Choroid plexus epithelial cell (primary cell): ENCODE measurements around the gene ATF7IP2.

Source experiments
- DNase-seq: peaks from one replicate; pipeline ENCODE4 v3.0.0-alpha.2; 2010; ENCODE audit warnings: low read depth
- H3K4me3 ChIP-seq: 2 replicates; pipeline ENCODE4 v1.5.1; 2011; ENCODE audit warnings: low read depth, mild to moderate bottlenecking, control low read depth, low read length, moderate library complexity
- CTCF ChIP-seq: conservative IDR thresholded peaks from 2 replicates; pipeline ENCODE4 v1.5.1; 2011; ENCODE audit warnings: low read depth, mild to moderate bottlenecking, control low read depth, inconsistent platforms, low read length, moderate library complexity

The ATF7IP2 gene

DNA sequence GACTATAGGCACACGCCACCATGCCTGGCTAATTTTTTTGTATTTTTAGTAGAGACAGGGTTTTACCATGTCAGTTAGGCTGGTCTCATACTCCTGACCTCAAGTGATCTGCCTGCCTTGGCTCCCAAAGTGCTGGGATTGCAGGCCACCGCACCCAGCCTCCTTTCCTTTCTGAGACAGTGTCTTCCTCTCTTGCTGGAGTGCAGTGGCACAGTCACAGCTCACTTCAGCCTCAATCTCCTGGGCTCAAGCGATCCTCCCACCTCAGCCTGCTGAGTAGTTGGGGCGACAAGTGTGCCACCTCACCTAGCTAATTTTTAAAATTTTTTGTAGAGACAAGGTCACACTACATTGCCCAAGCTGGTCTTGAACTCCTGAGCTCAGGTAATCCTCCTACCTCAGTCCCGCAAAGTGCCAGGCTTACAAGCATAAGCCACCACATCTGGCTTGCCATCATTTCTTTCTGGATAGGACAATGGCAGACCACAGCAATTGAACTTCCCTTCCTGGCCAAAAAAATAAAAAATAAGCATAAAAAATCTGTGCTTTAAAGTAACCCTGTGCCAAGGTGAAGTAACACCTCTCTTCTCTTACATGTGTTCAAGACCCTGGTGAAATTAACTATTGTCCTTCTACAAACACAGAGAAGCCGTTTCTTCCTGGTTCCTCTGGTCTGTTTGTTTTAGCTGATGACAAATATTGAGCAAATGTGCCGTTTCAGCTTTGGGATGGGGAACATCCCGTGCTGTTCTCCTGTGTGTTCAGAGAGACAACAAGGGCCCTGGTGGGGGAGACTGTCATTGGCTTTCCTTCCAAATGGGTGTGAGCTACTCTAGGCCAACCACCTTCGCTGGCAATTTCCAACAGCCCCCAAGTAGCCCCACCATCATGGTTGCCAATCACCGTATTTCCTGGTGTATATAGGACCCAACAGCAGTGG, 134.3 kb downstream of the ATF7IP2 start:
- no peak for DNase-seq

DNA sequence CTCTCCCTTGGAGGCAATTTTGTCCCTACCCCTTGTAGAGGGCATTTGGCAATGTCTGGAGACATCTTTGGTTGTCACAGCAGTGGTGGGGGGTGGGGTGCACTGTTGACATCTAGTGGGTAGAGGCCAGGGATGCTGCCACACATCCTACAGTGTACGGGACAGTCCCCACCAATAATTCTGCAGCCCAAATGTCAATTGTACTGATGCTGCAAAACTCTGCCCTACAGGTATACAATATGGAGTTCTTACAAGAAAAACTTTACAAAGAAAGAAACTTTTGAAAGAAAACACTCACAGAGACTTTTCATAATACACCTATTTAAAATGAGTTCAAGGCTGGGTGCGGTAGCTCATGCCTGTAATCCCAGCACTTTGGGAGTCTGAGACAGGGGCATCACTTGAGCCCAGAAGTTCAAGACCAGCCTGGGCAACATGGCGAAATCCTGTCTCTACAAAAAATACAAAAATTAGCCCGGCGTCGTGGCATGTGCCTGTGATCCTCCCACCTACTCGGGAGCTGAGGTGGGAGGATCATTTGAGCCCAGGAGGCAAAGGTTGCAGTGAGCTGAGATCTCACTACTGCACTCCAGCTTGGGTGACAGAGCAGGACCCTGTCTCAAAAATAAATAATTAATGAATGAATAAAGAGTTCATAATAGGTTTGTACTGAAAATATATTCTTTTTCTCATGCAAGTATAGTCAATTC, 135.2 kb downstream of the ATF7IP2 start:
- no peak for DNase-seq
- TF ChIP-seq CTCF, result no peak
- no peak overlapping the region for H3K4me3 ChIP-seq

More for the DNA sequence above, 134.3 kb downstream of the ATF7IP2 start:
- H3K4me3 ChIP-seq, result no peak overlapping the region
- TF ChIP-seq CTCF, result no peak

GRCh38 chr16:10521681-10522274, 135.9 kb downstream of the ATF7IP2 start:
- peak; percentile 93 for TF ChIP-seq CTCF
- H3K4me3 ChIP-seq, result no peak overlapping the region
- DNase-seq, result peak; percentile 84

GRCh38 chr16:10522966-10523365, 137.1 kb downstream of the ATF7IP2 start:
- no peak overlapping the region for H3K4me3 ChIP-seq
- DNase-seq, result no peak
- no peak for TF ChIP-seq CTCF

DNA sequence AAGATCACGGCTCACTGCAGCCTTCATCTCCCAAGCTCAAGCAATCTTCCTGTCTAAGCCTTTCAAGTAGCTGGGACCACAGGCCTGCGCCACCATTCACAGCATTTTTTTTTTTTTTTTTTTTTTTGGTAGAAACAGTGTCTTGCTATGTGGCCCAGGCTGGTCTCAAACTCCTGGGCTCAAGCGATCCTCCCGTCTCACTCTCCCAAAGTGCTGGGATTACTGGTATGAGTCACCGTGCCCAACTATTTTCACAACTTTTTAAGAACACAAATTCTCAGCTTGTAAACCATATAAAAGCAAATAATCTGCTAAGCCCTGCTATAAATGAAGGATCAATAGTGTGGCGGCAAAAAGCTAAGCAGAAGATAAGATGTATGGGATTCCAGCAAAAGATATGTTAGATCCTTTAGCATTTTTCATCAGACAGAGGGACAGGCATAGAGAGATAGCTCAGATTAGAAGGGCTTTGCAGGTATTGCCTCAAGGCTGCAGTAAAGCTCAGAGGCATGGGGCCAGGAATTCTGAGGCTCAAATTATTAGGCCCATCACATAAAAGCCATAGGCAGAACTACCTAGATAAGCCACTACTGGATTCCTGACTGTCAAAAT, 139.5 kb downstream of the ATF7IP2 start:
- no peak for DNase-seq
- H3K4me3 ChIP-seq, result no peak overlapping the region
- TF ChIP-seq CTCF, result no peak

GRCh38 chr16:10526962-10527361, 141.1 kb downstream of the ATF7IP2 start:
- no peak overlapping the region for H3K4me3 ChIP-seq
- no peak for DNase-seq
- TF ChIP-seq CTCF, result no peak
